K562 (cell line): ENCODE measurements around the gene XPNPEP1. TPM values are rescaled to one million over a fixed set of nuclear protein-coding genes. Genes with fewer than 3 reads are reported as not detected.
A peak's percentile ranks its signal among the peaks of the same experiment; 100 is the strongest.

Experiments used
- ARID2 ChIP-seq: fragments of 450-650 bp; IDR thresholded peaks from 2 replicates; pipeline ENCODE4 v1.6.1; 2017; ENCODE audit warnings: antibody characterized with exemption, mild to moderate bottlenecking
- BCLAF1 ChIP-seq, 2 experiments: fragments of 450-650 bp in 1 of 2; IDR thresholded peaks; 2 replicates each; pipeline ENCODE4 v1.6.1; 2011 to 2017; ENCODE audit warnings: low read depth in 2 of 2, antibody characterized with exemption in 1 of 2, borderline replicate concordance in 1 of 2, low read length in 1 of 2, mild to moderate bottlenecking in 1 of 2, mixed read lengths in 1 of 2; ENCODE audit not compliant: control insufficient read depth in 1 of 2
- ETV6 ChIP-seq, 3 experiments: fragments of 150-350 bp in 1 of 3; sonication (generic) in 1 of 3; formaldehyde crosslinking in 1 of 3; IDR thresholded peaks; 2 replicates each; pipeline versions ENCODE4 v1.6.1 to v1.8.0; 2014 to 2022; ENCODE audit warnings: borderline replicate concordance in 2 of 3, low read depth in 2 of 3, antibody characterized with exemption in 1 of 3, low read length in 1 of 3, mild to moderate bottlenecking in 1 of 3, missing genetic modification reagents in 1 of 3
- HMBOX1 ChIP-seq: sonication (generic); IDR thresholded peaks from 2 replicates; pipeline ENCODE4 v1.6.1; 2016
- NUFIP1 ChIP-seq: fragments of 450-650 bp; IDR thresholded peaks from 2 replicates; pipeline ENCODE4 v1.6.1; 2018; ENCODE audit not compliant: partially characterized antibody
- PHF8 ChIP-seq: fragments of 200-600 bp; sonication (generic); IDR thresholded peaks from 2 replicates; pipeline ENCODE4 v1.6.1; 2012; ENCODE audit warnings: mixed run types, mild to moderate bottlenecking, inconsistent platforms, low read length, moderate library complexity, borderline replicate concordance
- PRDM10 ChIP-seq: fragments of 450-650 bp; IDR thresholded peaks from 2 replicates; pipeline ENCODE4 v1.6.1; 2018; ENCODE audit not compliant: partially characterized antibody
- SPI1 ChIP-seq: IDR thresholded peaks from 2 replicates; pipeline ENCODE4 v1.6.1; 2011; ENCODE audit warnings: low read depth, low read length, control low read depth, borderline replicate concordance
- TAL1 ChIP-seq: fragments of 450-650 bp; IDR thresholded peaks from 2 replicates; pipeline ENCODE4 v1.6.1; 2016; ENCODE audit warnings: mild to moderate bottlenecking
- TARDBP ChIP-seq: fragments of 450-650 bp; IDR thresholded peaks from 2 replicates; pipeline ENCODE4 v1.6.1; 2016
- ZNF12 ChIP-seq: sonication (generic); formaldehyde crosslinking; IDR thresholded peaks from 2 replicates; pipeline ENCODE4 v1.4.0; 2020; ENCODE audit warnings: mild to moderate bottlenecking, missing genetic modification reagents
- ZNF609 ChIP-seq: sonication (generic); formaldehyde crosslinking; IDR thresholded peaks from 2 replicates; pipeline ENCODE4 v1.8.1; 2023; ENCODE audit warnings: missing genetic modification reagents, mild to moderate bottlenecking, borderline replicate concordance
- polyA plus RNA-seq, 8 experiments: library from polyadenylated mRNA; depleted of rRNA in 4 of 8; stranded (reverse) in 5 of 8; unstranded in 3 of 8; fragments of >200 nt; fragmentation: Nextera tagmentation in 2 of 8; fragmentation: Illumina TruSeq in 1 of 8; extraction: Ambion mirVana in 2 of 8; extraction: Trizol in 1 of 8; gene quantifications; 2 replicates each; pipeline versions ENCODE4 v1.2.1 to v1.2.3, GENCODE V29; 2011 to 2014; ENCODE audit warnings: inconsistent platforms in 1 of 8, missing spikeins in 1 of 8
- total RNA-seq, 7 experiments: library from RNA; depleted of rRNA in 6 of 7; stranded (reverse); fragments of >200 nt in 6 of 7; fragmentation: Illumina TruSeq in 2 of 7; extraction: Trizol in 2 of 7; gene quantifications; 2 replicates each; pipeline versions ENCODE4 v1.2.1 to v1.2.3, GENCODE V29; 2011 to 2021; ENCODE audit warnings: low replicate concordance in 1 of 7

Gene XPNPEP1
- total and polyA plus RNA-seq, 9 of the 15 experiments (the other 6 are each of a cell fraction or from before 2014, with no cell fraction given): 24.2 to 93.5 (median 40.1) TPM

GRCh38 chr10:109883859-109884771 is 39.2 kb downstream of the XPNPEP1 start (continued):
- no peak for TF ChIP-seq ZNF609 (CRISPR knock-in tag)
- no peak for TF ChIP-seq SPI1
- TF ChIP-seq PRDM10: no peak
- no peak for TF ChIP-seq PHF8
- no peak for TF ChIP-seq BCLAF1 (IDR thresholded peaks at IDR 0.05; ENCODE audit: borderline replicate concordance in 1 of 2, control insufficient read depth in 1 of 2, low read depth in 2 of 2, low read length in 1 of 2)
- TF ChIP-seq ZNF12: no peak
- no peak for TF ChIP-seq TARDBP
- TF ChIP-seq ARID2: peak; percentile 41; the same call in 1 of the 2 replicates
- TF ChIP-seq ETV6 (IDR thresholded peaks at IDR 0.05; ENCODE audit: borderline replicate concordance in 1 of 2, low read depth in 2 of 2, low read length in 1 of 2): no peak
- TF ChIP-seq ETV6 (CRISPR knock-in tag; IDR thresholded peaks at IDR 0.05; ENCODE audit: borderline replicate concordance): no peak
- TF ChIP-seq TAL1: no peak
- no peak for TF ChIP-seq NUFIP1
- TF ChIP-seq HMBOX1: no peak
